Measurements from ENCODE around the gene FLG2. TPM values are rescaled to one million over a fixed set of nuclear protein-coding genes. Genes with fewer than 3 reads are reported as not detected.

FLG2 gene
- total and polyA plus RNA-seq, 3 experiments from 2014 or later: not detected

Other genes with a start within 250 kb of the FLG2 start
- under 1 TPM; 0.09 to 0.11 TPM for gene TCHH, start 244.6 kb downstream of the FLG2 start, total RNA-seq
- gene TCHH, start 244.6 kb downstream of the FLG2 start, polyA plus RNA-seq: not detected
- not detected for gene RPTN, start 200.8 kb downstream of the FLG2 start, total RNA-seq
- not detected for gene RPTN, start 200.8 kb downstream of the FLG2 start, polyA plus RNA-seq
- gene HRNR, start 135.8 kb downstream of the FLG2 start, total RNA-seq: not detected
- not detected for gene HRNR, start 135.8 kb downstream of the FLG2 start, polyA plus RNA-seq
- gene FLG, start 34.8 kb downstream of the FLG2 start, total RNA-seq: not detected
- not detected for gene FLG, start 34.8 kb downstream of the FLG2 start, polyA plus RNA-seq
- gene CRNN, start 54.3 kb upstream of the FLG2 start, total RNA-seq: not detected
- gene CRNN, start 54.3 kb upstream of the FLG2 start, polyA plus RNA-seq: not detected
- not detected for gene LCE5A, start 150.8 kb upstream of the FLG2 start, total RNA-seq
- gene LCE5A, start 150.8 kb upstream of the FLG2 start, polyA plus RNA-seq: not detected
- not detected for gene CRCT1, start 154.5 kb upstream of the FLG2 start, total RNA-seq
- gene CRCT1, start 154.5 kb upstream of the FLG2 start, polyA plus RNA-seq: not detected
- not detected for gene LCE3E, start 206.8 kb upstream of the FLG2 start, total RNA-seq
- gene LCE3E, start 206.8 kb upstream of the FLG2 start, polyA plus RNA-seq: not detected
- gene LCE3D, start 220.5 kb upstream of the FLG2 start, total RNA-seq: not detected
- gene LCE3D, start 220.5 kb upstream of the FLG2 start, polyA plus RNA-seq: not detected
- gene LCE3C, start 240.2 kb upstream of the FLG2 start, total RNA-seq: not detected
- not detected for gene LCE3C, start 240.2 kb upstream of the FLG2 start, polyA plus RNA-seq

All from CD8-positive, alpha-beta memory T cell (primary cell).